Measurements from ENCODE around the gene CMKLR1. TPM values are rescaled to one million over a fixed set of nuclear protein-coding genes. Genes with fewer than 3 reads are reported as not detected.

CMKLR1 gene
- polyA plus RNA-seq, 4 donors = 4.3 to 5.4 (median 4.9) TPM

DNA sequence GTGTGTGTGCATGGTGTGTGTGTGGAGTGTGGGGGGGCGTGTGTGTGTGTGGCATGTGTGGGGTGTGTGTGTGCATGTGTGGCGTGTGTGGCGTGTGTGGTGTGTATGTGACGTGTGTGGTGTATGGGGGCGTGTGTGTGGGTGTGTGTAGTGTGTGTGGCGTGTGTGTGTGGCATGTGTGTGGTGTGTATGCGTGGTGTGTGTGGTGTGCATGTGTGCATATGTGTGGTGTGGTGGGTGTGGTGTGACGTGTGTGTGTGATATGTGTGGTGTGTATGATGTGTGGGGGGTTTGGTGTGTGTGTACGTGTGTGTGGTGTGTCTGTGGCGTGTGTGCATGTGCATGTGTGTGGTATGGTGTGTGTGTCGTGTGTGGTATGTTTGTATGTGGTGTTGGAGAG is 24.1 kb upstream of the CMKLR1 start:
- no peak for DNase-seq (ENCODE audit: low read depth in 4 of 4, low spot score in 3 of 4)

GRCh38 chr12:108361606-108362005 is 22.5 kb upstream of the CMKLR1 start:
- DNase-seq (ENCODE audit: low read depth in 4 of 4, low spot score in 3 of 4) = no peak

- no peak for DNase-seq (ENCODE audit: low read depth in 4 of 4, low spot score in 3 of 4)
These were observed 21.4 kb upstream of the CMKLR1 start for GRCh38 chr12:108360487-108360886.

- DNase-seq (ENCODE audit: low read depth in 4 of 4, low spot score in 3 of 4) = no peak
These were observed 20.9 kb upstream of the CMKLR1 start for GRCh38 chr12:108360057-108360456.

GRCh38 chr12:108358580-108358965 is 19.5 kb upstream of the CMKLR1 start:
- DNase-seq (ENCODE audit: low read depth in 4 of 4, low spot score in 3 of 4) = no peak

DNA sequence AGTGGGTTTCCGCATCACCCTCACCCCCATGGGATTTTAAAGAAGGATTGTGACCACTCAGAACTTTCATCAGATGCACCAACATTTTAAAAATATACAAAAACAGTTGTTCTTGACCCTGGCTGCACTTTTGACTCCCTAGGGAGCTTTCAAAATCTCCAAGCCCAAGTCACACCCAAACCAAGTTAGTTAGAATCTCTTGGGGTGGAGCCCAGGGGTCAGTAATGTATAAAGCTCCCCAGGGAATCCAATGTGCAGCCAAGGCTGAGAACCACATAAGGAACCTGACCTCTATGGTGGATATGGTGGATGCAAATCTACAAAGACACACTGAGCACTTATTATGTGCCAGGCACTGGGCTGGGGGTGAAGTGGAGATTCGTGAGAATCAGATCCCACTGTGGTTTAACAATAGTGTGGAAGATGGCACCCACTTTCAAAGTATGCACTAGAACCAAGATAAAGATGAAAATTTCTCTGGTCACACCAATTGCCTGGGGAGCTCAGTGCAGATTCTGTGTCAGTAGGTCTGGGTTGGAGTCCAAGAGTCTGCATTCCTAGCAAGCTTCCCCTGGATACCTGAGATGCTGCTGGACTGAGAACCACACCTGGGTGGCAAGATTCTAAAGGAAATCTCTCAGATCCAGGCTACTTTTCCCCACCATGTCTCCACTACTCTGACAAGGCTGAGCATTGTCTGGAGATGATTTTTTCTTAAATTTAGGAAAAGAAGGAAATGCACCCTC is 18.9 kb upstream of the CMKLR1 start:
- no peak for DNase-seq (ENCODE audit: low read depth in 4 of 4, low spot score in 3 of 4)

- no peak for DNase-seq (ENCODE audit: low read depth in 4 of 4, low spot score in 3 of 4)
These were observed 18.0 kb upstream of the CMKLR1 start for GRCh38 chr12:108356835-108357806.

GRCh38 chr12:108355069-108355468 is 16.0 kb upstream of the CMKLR1 start:
- DNase-seq (ENCODE audit: low read depth in 4 of 4, low spot score in 3 of 4) = no peak

GRCh38 chr12:108352591-108352990 is 13.5 kb upstream of the CMKLR1 start:
- no peak for DNase-seq (ENCODE audit: low read depth in 4 of 4, low spot score in 3 of 4)

- no peak for DNase-seq (ENCODE audit: low read depth in 4 of 4, low spot score in 3 of 4)
These were observed 11.4 kb upstream of the CMKLR1 start for GRCh38 chr12:108350511-108350910.

GRCh38 chr12:108349278-108349688 is 10.2 kb upstream of the CMKLR1 start:
- DNase-seq (ENCODE audit: low read depth in 4 of 4, low spot score in 3 of 4) = no peak

GRCh38 chr12:108348842-108349241 is 9.7 kb upstream of the CMKLR1 start:
- no peak for DNase-seq (ENCODE audit: low read depth in 4 of 4, low spot score in 3 of 4)

DNA sequence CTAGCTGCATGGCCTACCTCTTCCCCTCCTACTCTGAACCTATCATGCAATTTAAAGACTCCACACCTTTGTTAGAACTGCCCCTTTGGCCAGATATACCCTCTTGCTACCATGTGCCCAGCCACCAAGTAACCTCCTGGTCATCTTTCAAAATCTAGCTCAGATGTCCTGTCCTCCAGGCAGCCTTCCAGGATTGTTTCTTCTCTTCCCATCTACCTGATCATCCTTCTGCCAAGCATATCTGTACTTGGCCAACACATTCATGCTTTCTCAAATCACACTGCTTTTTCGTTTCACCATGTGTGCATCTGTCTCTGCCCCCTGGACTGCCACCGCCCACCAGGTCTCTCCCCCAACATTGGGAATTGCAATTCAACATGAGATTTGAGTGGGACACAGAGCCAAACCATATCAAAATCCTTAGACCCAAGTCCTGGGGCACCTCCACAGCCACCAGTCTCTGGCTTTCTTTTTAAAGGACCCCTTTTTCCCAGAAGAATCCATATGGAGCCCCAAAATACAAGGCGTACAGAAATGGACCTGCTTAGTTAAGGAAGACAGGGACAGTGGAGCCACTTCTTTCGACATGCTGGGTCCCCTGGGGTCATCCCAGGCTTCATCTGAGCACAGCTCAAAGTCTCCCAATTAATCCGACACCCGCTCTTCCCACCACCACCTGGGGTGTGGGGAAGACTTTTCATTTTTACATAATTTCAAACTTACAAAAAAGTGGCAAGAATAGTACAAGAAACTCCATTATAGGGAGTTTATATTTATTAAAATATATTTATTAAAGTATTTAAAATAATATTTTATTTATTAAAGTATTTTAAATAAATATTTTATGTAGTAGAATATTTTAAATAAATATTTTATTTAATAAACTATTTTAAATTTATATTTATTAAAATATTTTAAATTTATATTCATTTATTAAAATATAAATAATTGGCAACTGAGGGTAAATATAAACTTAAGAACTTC is 7.9 kb upstream of the CMKLR1 start:
- no peak for DNase-seq (ENCODE audit: low read depth in 4 of 4, low spot score in 3 of 4)

GRCh38 chr12:108345716-108346633 is 6.9 kb upstream of the CMKLR1 start:
- DNase-seq (ENCODE audit: low read depth in 4 of 4, low spot score in 3 of 4) = no peak

GRCh38 chr12:108342985-108343384 is 3.9 kb upstream of the CMKLR1 start:
- no peak for DNase-seq (ENCODE audit: low read depth in 4 of 4, low spot score in 3 of 4)

GRCh38 chr12:108341854-108342847 is 3.0 kb upstream of the CMKLR1 start:
- no peak for DNase-seq (ENCODE audit: low read depth in 4 of 4, low spot score in 3 of 4)

- no peak for DNase-seq (ENCODE audit: low read depth in 4 of 4, low spot score in 3 of 4)
These were observed 2.2 kb upstream of the CMKLR1 start for GRCh38 chr12:108341356-108341755.

- DNase-seq (ENCODE audit: low read depth in 4 of 4, low spot score in 3 of 4) = no peak
These were observed 926 bp upstream of the CMKLR1 start for GRCh38 chr12:108340037-108340436.

Measured in right renal pelvis (tissue), 4 donors.